Ovary (tissue), 3 donors: ENCODE measurements around the gene AVEN.

Experiments used
- CTCF ChIP-seq, 3 donors: fragments of 450-650 bp in 2 of 3; fragments of 200-600 bp in 1 of 3; IDR thresholded peaks; one replicate each; pipeline versions ENCODE4 v1.5.1 to v1.8.0; 2016 to 2022; ENCODE audit warnings: antibody characterized with exemption in 3 of 3, mild to moderate bottlenecking in 1 of 3
- POLR2A ChIP-seq: fragments of 450-650 bp; IDR thresholded peaks from one replicate; pipeline ENCODE4 v1.6.1; 2017; ENCODE audit warnings: antibody characterized with exemption, mild to moderate bottlenecking, moderate library complexity
- donor health status: DM: no; HTN: no; CAD: no.

GRCh38 chr15:33985287-33985686 lies 53.7 kb downstream of the AVEN start:
- TF ChIP-seq CTCF (IDR thresholded peaks at IDR 0.05) (no peak), POLR2A (no peak)
